ENCODE measurements around the gene NIPBL.
"Not testable (repeated sequence)": the region's sequence is repeated elsewhere in the genome, so short reads cannot be mapped to it uniquely, and the experiment has no call there.

NIPBL gene

GRCh38 chr5:36876299-36876964, at the start of gene NIPBL:
Gene NIPBL, plus strand, starts transcription at chr5:36876769. Its CDS starts 76,928 bp downstream, at chr5:36953697.
- DNase-seq (ENCODE audit: low spot score): peak; percentile 95

GRCh38 chr5:36832274-36832673, 44.3 kb upstream of the NIPBL start:
- no peak for DNase-seq (ENCODE audit: low spot score)

- no peak for DNase-seq (ENCODE audit: low spot score)
Measured at GRCh38 chr5:36836831-36837230, 39.7 kb upstream of the NIPBL start.

- DNase-seq (ENCODE audit: low spot score): no peak
Measured at GRCh38 chr5:36839489-36840476, 36.8 kb upstream of the NIPBL start.

GRCh38 chr5:36841677-36842076, 34.9 kb upstream of the NIPBL start:
- DNase-seq (ENCODE audit: low spot score): no peak

GRCh38 chr5:36842087-36842486, 34.5 kb upstream of the NIPBL start:
- DNase-seq (ENCODE audit: low spot score): no peak

- no peak for DNase-seq (ENCODE audit: low spot score)
Measured at GRCh38 chr5:36844305-36844704, 32.3 kb upstream of the NIPBL start.

- DNase-seq (ENCODE audit: low spot score): not testable (repeated sequence)
Measured at GRCh38 chr5:36848545-36848944, 28.0 kb upstream of the NIPBL start.

- not testable (repeated sequence) for DNase-seq (ENCODE audit: low spot score)
Measured at GRCh38 chr5:36852903-36853302, 23.7 kb upstream of the NIPBL start.

GRCh38 chr5:36854402-36855140, 22.0 kb upstream of the NIPBL start:
- no peak for DNase-seq (ENCODE audit: low spot score)

GRCh38 chr5:36855141-36855495, 21.5 kb upstream of the NIPBL start:
- no peak for DNase-seq (ENCODE audit: low spot score)

- no peak for DNase-seq (ENCODE audit: low spot score)
Measured at GRCh38 chr5:36861871-36862270, 14.7 kb upstream of the NIPBL start.

GRCh38 chr5:36870399-36871040, 6.0 kb upstream of the NIPBL start:
- peak; percentile 68 for DNase-seq (ENCODE audit: low spot score)

GRCh38 chr5:36874465-36874864, 2.1 kb upstream of the NIPBL start:
- no peak for DNase-seq (ENCODE audit: low spot score)

- peak; percentile 55 for DNase-seq (ENCODE audit: low spot score)
Measured at GRCh38 chr5:36875051-36875789, 1.3 kb upstream of the NIPBL start.

GRCh38 chr5:36875790-36876298, 725 bp upstream of the NIPBL start:
- DNase-seq (ENCODE audit: low spot score): peak; percentile 91

- DNase-seq (ENCODE audit: low spot score): peak; percentile 64
Measured at GRCh38 chr5:36876965-36877666, 547 bp downstream of the NIPBL start.

- DNase-seq (ENCODE audit: low spot score): peak; percentile 17
Measured at GRCh38 chr5:36877667-36878391, 1.3 kb downstream of the NIPBL start.

- DNase-seq (ENCODE audit: low spot score): peak; percentile 67
Measured at GRCh38 chr5:36878392-36879082, 2.0 kb downstream of the NIPBL start.

Data from GM03348 (cell line).